GM18868 (cell line): ENCODE data around the gene KCNT1.

Experiments
- ATAC-seq: cut with Tn5 transposase; IDR thresholded peaks from one replicate; pipeline ENCODE4 v1.9.1; 2021; ENCODE audit warnings: mild to moderate bottlenecking, moderate library complexity; ENCODE audit not compliant: unreplicated experiment

Gene KCNT1

DNA sequence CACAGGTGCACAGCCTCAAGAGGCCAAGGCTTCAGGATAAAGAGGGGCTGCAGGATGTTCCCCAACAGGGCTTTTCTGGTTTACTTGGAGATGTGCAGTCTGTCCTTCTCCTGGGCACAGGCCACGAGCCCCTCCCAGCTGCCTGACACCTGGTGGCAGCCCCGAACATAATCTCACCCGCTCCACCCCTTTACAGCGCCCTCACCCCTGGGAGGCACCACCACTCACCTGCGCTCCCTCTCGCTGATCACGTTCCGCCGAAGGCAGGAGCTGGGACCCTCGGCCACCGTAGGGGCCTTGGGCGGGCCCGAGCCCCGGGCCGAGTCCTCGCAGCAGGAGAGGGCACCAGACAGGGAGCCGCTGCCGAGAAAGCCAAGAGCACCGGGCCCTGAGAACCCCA is 3.2 kb upstream of the KCNT1 start:
- ATAC-seq, result no peak

DNA sequence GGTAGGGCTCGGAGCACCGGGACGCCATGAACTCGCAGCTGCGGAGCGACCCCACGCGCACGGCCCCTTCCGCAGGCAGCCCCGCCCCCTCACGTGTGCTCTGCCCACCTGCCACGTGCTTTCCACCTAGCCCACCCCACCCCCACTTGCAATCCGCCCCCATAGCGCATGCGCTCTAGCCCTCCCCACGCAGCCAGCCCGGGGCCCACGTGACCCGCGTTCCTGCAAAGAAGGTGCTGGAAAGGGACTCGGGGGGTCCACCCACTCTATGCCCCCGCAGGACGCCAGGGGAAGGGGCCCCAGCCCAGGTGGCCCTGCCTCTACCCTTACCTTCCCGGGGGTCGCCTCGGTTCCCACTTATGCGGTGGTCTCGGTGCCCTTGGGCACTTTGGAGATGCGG is 2.5 kb upstream of the KCNT1 start, which contains the start of gene SOHLH1:
TSS of gene SOHLH1 (minus strand) at position 42 of the 400 bp plus-strand sequence. CDS start at position 28, 14 bp downstream.
- no peak for ATAC-seq

DNA sequence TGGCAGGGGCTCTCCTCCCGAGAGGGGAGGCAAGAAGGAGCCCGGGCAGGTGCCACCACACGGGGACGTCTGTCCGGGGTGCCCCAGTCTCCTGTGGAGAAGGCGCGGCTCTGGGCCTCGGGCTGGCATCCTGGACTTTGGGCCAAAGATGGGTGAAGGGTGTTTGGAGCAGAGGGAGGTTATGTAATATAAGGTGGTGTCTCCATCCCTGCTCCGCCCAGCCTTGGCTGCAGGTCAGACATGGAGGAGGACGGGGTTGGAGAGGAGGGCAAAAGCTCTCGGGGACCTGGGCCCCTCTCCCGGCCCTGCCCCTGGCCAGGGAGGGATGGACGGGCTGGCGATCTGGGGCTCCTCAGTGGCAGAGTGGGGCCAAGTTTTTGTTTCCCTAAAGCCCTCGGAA is 1.5 kb upstream of the KCNT1 start:
- no peak for ATAC-seq

DNA sequence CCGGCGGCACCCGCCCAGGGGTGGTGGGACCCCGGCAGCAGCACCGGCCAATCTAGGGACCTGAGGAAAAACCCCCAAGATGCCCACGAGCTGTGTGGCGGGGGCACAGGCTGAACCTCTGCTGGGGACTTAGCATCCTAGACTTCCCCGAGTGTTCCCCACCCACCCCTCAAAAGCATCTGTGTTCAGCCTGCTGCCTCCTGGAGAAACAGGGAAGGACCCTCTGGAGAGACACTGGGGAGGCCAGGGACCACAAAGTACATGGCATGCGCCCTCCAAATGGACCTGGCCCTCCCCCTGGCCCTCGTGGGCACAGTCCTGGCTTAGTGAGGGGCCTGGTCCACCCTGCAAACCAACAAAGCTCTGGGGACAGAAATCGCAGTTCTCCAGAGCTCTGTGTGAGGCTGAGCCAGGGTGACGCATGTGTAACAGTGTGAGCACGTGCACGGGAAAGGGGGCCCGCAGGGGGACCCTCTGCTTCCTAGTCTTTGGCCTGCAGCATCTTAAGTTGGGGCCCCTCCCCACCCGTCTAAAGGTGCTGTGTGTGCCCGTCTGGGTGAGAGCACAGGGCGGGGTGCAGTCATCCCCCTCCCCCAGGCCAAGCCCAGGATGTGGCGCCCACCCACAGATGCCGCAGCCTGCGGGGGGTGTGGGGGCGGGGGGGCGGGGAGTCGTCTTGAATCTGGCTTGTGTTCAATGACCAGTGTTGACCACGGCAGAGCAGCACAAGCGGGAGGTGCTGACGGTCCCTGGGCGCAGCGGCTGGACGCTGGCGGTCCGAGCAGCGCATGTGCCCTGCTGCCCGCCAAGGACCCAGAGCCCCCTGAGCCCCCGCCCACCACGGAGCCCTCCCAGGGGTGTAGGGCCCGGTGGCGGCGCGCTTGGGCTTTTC is 672 bp upstream of the KCNT1 start:
- ATAC-seq, result no peak

GRCh38 chr9:135703726-135704125 is 1.7 kb downstream of the KCNT1 start:
- ATAC-seq, result no peak

- no peak for ATAC-seq
These were observed 2.5 kb downstream of the KCNT1 start for GRCh38 chr9:135704483-135704882.

GRCh38 chr9:135705376-135705775 is 3.4 kb downstream of the KCNT1 start:
- no peak for ATAC-seq

DNA sequence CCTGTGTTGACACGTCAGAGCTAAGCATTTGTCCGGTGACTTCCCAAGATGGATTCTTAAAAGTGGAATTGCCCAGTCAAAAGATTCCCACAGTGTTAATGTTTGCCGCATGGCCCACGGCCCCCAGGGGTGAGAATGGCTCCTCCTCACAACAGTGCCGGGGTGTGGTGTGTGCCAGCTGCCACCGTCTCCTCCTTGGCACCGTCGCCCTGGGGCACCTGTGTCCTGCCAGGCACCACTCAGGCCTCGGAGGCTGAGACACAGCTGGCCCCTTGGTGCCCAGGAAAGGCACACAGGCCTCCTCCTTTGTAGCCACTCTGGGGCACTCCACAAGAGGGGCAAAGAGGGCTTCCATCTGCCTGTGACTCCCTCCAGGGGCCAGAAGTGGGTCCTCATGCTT is 4.3 kb downstream of the KCNT1 start:
- ATAC-seq, result no peak

GRCh38 chr9:135707252-135708138 is 5.5 kb downstream of the KCNT1 start:
- no peak for ATAC-seq

DNA sequence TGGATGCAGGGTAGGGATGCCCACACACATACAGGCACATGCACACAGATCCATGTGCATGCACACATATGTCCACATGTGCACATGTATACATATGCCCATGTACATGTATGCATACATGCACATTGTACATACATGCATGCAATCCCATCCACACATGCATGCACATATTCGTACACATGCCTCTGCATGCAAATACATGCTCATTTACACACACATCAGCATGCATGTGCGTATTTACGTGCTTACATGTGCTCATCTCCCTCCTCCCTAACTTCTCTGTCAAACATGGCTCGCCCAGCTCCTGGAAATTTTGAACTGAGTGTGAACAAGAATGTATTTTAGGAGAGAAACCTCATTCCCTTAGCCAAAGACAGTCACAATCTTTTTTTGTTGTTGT is 6.2 kb downstream of the KCNT1 start:
- no peak for ATAC-seq

GRCh38 chr9:135711391-135711790 is 9.4 kb downstream of the KCNT1 start:
- ATAC-seq, result no peak

DNA sequence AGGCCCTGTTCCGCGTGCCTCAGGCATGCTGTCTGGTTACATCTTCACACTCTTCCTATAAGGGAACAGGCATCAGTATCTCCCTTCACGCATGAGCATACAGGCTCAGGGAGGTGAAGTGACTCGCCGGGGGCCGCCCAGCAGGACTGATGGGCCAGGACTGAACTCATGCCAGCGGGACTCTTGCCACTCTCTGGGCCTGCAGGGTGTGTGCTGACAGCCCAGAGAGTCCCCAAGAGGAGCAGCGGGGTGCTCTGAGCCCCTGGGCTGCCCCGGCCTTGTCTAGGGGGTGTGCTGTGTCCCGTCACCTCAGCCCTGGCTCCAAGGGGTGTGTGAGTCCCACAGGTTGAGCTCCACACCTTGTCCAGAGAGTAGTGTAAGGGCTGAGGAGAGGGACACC is 9.9 kb downstream of the KCNT1 start:
- ATAC-seq, result no peak

DNA sequence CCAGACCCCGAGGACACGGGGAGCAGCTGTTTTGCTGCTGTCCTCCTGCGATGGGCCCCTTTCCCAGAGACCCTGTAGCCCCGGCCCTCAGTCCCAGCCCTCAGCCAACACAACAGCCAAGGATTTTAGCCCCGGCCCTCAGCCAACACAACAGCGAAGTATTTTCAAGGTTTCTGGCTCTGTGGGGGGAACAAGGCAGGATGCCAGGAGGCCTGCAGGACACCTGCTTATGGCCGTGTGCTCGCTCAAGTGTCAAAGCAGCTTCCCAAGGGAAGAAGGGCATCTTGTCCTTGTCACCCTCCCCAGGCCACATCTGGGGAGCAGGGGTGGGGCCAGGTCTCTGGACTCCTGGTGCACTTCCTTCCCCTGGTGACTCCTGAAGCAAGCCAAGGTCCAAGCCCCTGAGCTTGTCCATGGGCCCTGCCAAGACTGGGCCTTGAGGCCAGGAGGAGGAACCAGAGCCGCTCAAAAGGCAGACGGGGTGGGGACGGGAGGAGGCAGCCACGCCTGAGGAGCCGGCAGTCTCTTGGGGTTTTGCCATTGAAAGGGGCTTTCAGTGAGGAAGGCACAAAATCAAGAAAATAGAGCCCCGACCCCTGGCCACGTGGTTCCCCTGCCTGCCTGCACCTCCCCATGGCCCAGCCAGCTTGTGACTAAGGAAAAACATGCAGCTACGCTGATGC is 10.8 kb downstream of the KCNT1 start:
- no peak for ATAC-seq

DNA sequence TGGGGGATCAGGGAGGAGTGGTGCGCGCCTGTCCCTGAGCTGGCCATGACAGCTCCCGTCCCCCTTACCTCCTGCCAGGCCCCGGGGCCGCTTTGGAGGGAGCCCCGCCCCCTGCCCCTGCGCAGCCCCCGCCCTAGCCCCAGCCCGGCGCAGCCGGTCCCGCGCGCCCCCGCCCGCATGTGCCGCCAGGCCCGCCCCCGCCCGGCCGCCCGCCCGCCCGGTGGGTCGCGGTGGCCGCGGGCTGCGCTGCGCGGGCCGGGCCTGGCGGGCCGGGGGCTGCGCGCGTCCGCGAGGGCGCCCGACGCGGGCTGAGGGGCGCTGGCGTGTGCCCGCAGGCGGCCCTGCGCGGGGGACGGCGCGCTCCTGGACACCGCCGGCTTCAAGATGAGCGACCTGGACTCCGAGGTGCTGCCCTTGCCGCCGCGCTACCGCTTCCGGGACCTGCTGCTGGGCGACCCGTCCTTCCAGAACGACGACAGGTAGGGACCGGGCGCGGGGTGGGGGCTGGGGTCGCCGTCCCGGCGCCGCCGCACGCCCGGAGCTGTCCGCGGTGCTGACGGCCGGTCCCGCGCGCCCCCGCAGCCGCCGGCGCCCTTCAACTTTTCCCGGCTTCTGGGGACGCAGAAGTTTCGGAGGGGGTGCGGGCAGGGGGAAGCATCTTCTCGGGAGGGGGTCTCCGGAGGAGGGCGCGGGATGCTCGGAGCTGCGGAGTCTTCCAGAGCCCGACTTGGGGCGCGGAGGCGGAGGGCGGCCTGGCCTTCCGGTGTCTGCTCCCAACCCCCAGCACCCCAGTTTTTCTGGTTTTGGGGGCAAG is 12.5 kb downstream of the KCNT1 start:
- ATAC-seq, result no peak

- ATAC-seq, result no peak
These were observed 13.1 kb downstream of the KCNT1 start for GRCh38 chr9:135715056-135715595.

DNA sequence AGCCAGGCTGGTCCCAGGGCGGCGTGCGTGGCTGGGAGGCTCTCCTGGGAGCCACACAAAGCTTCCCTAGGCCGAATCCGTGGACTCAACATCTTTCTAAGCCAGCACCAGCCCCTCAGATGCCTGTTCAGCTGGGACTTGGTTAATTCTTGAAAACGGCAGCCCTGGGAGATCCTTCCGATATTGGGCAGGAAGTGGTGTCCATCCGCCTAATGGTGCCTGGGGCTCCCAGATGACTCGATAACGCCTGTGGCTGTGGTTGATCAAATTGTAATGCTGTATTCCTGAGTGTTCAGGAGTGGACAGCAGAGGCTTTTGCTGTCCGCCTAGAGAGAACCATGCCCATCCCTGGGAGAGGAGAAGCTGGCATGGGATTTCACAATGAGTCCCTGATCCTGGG is 14.1 kb downstream of the KCNT1 start:
- ATAC-seq, result no peak

- ATAC-seq, result no peak
These were observed 15.4 kb downstream of the KCNT1 start for GRCh38 chr9:135717410-135717809.

DNA sequence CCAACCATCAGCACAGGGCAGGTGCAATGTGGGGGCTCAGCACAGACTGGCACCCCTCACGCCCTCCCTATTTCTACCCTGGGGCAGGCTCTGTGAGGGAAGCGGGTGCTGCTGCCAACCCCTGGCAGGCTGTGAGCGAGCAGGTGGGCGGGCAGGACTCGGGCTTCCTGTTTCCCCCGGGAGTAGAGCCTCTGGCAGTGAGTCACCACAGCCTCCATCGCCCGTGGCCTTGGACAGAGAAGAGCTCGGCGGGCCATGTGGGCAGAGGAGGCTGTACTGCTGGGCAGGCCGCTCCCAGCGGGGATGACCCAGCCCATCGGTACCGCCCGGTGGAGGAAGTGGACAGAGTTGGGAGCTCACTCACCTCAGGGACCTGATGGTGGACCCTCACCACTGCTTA is 16.6 kb downstream of the KCNT1 start:
- ATAC-seq, result no peak

GRCh38 chr9:135719472-135719871 is 17.5 kb downstream of the KCNT1 start:
- ATAC-seq, result no peak

DNA sequence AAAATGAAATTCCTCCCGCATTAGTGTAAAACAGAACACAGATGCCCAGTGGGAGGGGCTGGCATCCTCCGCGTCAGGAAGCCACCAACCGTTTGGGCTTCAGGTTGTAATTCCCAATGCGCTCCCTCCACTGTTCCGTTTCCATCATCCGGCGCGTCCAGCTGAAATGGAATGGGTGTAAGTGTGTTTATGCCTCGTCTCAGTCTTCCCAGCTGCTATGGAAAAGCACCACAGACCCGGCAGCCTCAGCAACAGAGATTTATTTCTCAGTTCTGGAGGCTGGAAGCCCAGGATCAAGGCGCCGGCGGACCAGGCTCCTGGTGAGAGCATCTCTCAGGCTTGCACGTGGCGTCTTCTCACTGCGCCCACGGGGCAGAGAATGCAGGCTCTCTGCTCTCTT is 20.4 kb downstream of the KCNT1 start:
- no peak for ATAC-seq
